Dedifferentiated amniotic fluid mesenchymal stem cell (primary cell): ENCODE results near the gene NPFF.
"Not testable (repeated sequence)": the region's sequence is repeated elsewhere in the genome, so short reads cannot be mapped to it uniquely, and the experiment has no call there.

ENCODE experiments used
- DNase-seq: peaks from one replicate; pipeline ENCODE4 v3.0.0-alpha.2; 2016; ENCODE audit errors: extremely low spot score

Gene NPFF

GRCh38 chr12:53496752-53497032, 10.6 kb downstream of the NPFF start:
- DNase-seq: no peak

GRCh38 chr12:53495903-53496751, 11.2 kb downstream of the NPFF start:
- DNase-seq: no peak

GRCh38 chr12:53493610-53494391, 13.5 kb downstream of the NPFF start:
- DNase-seq: no peak

- DNase-seq: peak; percentile 81
Measured at GRCh38 chr12:53492830-53493609, 14.3 kb downstream of the NPFF start.

GRCh38 chr12:53492188-53492587, 15.1 kb downstream of the NPFF start:
- no peak for DNase-seq

- no peak for DNase-seq
Measured at GRCh38 chr12:53489242-53489864, 17.9 kb downstream of the NPFF start.

- DNase-seq: no peak
Measured at GRCh38 chr12:53486736-53487487, 20.4 kb downstream of the NPFF start.

- DNase-seq: no peak
Measured at GRCh38 chr12:53485955-53486735, 21.1 kb downstream of the NPFF start.

GRCh38 chr12:53484686-53485575, 22.4 kb downstream of the NPFF start:
- no peak for DNase-seq

- no peak for DNase-seq
Measured at GRCh38 chr12:53483979-53484377, 23.3 kb downstream of the NPFF start.

- DNase-seq: no peak
Measured at GRCh38 chr12:53483225-53483978, 23.9 kb downstream of the NPFF start.

- no peak for DNase-seq
Measured at GRCh38 chr12:53482626-53483168, 24.6 kb downstream of the NPFF start.

- no peak for DNase-seq
Measured at GRCh38 chr12:53481939-53482586, 25.2 kb downstream of the NPFF start.

- not testable (repeated sequence) for DNase-seq
Measured at GRCh38 chr12:53481458-53481857, 25.8 kb downstream of the NPFF start.

GRCh38 chr12:53480491-53481442, 26.5 kb downstream of the NPFF start:
- DNase-seq: no peak

- no peak for DNase-seq
Measured at GRCh38 chr12:53479331-53479730, 28.0 kb downstream of the NPFF start.

- no peak for DNase-seq
Measured at GRCh38 chr12:53478865-53479264, 28.4 kb downstream of the NPFF start.
